Measurements from ENCODE around the gene SLC44A1. TPM values are rescaled to one million over a fixed set of nuclear protein-coding genes. Genes with fewer than 3 reads are reported as not detected.

The SLC44A1 gene
- total RNA-seq, 1 donor from 2014 or later, result 48.7 TPM

- no peak for DNase-seq (ENCODE audit: low spot score, unreplicated experiment)
- Mint-ChIP-seq H3K27ac (no peak overlapping the region), H3K9me3 (ENCODE audit: low read depth) (peaks cover 7% of the 10 kb centered on the region), H3K36me3 (ENCODE audit: insufficient read depth) (peaks cover 20% of the 10 kb centered on the region), H3K4me1 (ENCODE audit: low read depth) (peaks cover 26% of the 10 kb centered on the region), H3K4me3 (ENCODE audit: low read depth) (no peak overlapping the region), H3K27me3 (no peaks in the 10 kb centered on the region)
- TF ChIP-seq CTCF (IDR thresholded peaks at IDR 0.05; ENCODE audit: unreplicated experiment), result no peak
Measured at GRCh38 chr9:105320568-105320967, 76.1 kb downstream of the SLC44A1 start.

GRCh38 chr9:105328296-105328695 is 83.8 kb downstream of the SLC44A1 start:
- no peak for DNase-seq (ENCODE audit: low spot score, unreplicated experiment)
- TF ChIP-seq CTCF (IDR thresholded peaks at IDR 0.05; ENCODE audit: unreplicated experiment), result no peak
- peaks cover 8% of the 10 kb centered on the region for H3K36me3 Mint-ChIP-seq (ENCODE audit: insufficient read depth)
- peaks cover 3% of the 10 kb centered on the region for H3K4me1 Mint-ChIP-seq (ENCODE audit: low read depth)
- H3K27ac Mint-ChIP-seq, result no peak overlapping the region
- no peaks in the 10 kb centered on the region for H3K27me3 Mint-ChIP-seq
- no peak overlapping the region for H3K4me3 Mint-ChIP-seq (ENCODE audit: low read depth)
- H3K9me3 Mint-ChIP-seq (ENCODE audit: low read depth), result peaks cover 3% of the 10 kb centered on the region

GRCh38 chr9:105328872-105329718 is 84.6 kb downstream of the SLC44A1 start:
- Mint-ChIP-seq H3K4me1 (ENCODE audit: low read depth) (peaks cover 6% of the 10 kb centered on the region), H3K9me3 (ENCODE audit: low read depth) (peaks cover 3% of the 10 kb centered on the region), H3K4me3 (ENCODE audit: low read depth) (no peak overlapping the region), H3K27me3 (no peaks in the 10 kb centered on the region), H3K36me3 (ENCODE audit: insufficient read depth) (peaks cover 8% of the 10 kb centered on the region), H3K27ac (no peak overlapping the region)
- TF ChIP-seq CTCF (IDR thresholded peaks at IDR 0.05; ENCODE audit: unreplicated experiment), result no peak
- DNase-seq (ENCODE audit: low spot score, unreplicated experiment), result no peak

GRCh38 chr9:105329719-105330062 is 85.2 kb downstream of the SLC44A1 start:
- H3K4me3 Mint-ChIP-seq (ENCODE audit: low read depth), result no peak overlapping the region
- H3K4me1 Mint-ChIP-seq (ENCODE audit: low read depth), result peaks cover 11% of the 10 kb centered on the region
- peaks cover 8% of the 10 kb centered on the region for H3K36me3 Mint-ChIP-seq (ENCODE audit: insufficient read depth)
- H3K9me3 Mint-ChIP-seq (ENCODE audit: low read depth), result peaks cover 3% of the 10 kb centered on the region
- no peak for DNase-seq (ENCODE audit: low spot score, unreplicated experiment)
- H3K27me3 Mint-ChIP-seq, result no peaks in the 10 kb centered on the region
- no peak for TF ChIP-seq CTCF (IDR thresholded peaks at IDR 0.05; ENCODE audit: unreplicated experiment)
- no peak overlapping the region for H3K27ac Mint-ChIP-seq

GRCh38 chr9:105330201-105330600 is 85.8 kb downstream of the SLC44A1 start:
- no peak overlapping the region for H3K27ac Mint-ChIP-seq
- TF ChIP-seq CTCF (IDR thresholded peaks at IDR 0.05; ENCODE audit: unreplicated experiment), result no peak
- no peaks in the 10 kb centered on the region for H3K27me3 Mint-ChIP-seq
- DNase-seq (ENCODE audit: low spot score, unreplicated experiment), result no peak
- H3K36me3 Mint-ChIP-seq (ENCODE audit: insufficient read depth), result peaks cover 4% of the 10 kb centered on the region
- H3K4me3 Mint-ChIP-seq (ENCODE audit: low read depth), result no peak overlapping the region
- no peaks in the 10 kb centered on the region for H3K9me3 Mint-ChIP-seq (ENCODE audit: low read depth)
- peaks cover 11% of the 10 kb centered on the region for H3K4me1 Mint-ChIP-seq (ENCODE audit: low read depth)
